Mammary epithelial cell (primary cell): ENCODE measurements around the gene PLD1.

Experiments
- CTCF ChIP-seq, 2 donors: IDR thresholded peaks in 1 of 2; conservative IDR thresholded peaks in 1 of 2; 2 replicates each; pipeline ENCODE4 v1.5.1; 2011 to 2012; ENCODE audit warnings: inconsistent platforms in 2 of 2, low read length in 2 of 2, mild to moderate bottlenecking in 2 of 2, control low read depth in 1 of 2, low read depth in 1 of 2; ENCODE audit not compliant: insufficient read depth in 1 of 2; ENCODE audit errors: extremely low read depth in 1 of 2
- EZH2 ChIP-seq: IDR thresholded peaks from 2 replicates; pipeline ENCODE4 v1.6.1; 2012; ENCODE audit warnings: low read length, inconsistent platforms, borderline replicate concordance

- TF ChIP-seq EZH2: no peak
- TF ChIP-seq CTCF (conservative IDR thresholded peaks at IDR 0.05 in 1 of 2, IDR thresholded peaks at IDR 0.05 in 1 of 2; ENCODE audit: extremely low read depth in 1 of 2, insufficient read depth in 1 of 2, low read depth in 1 of 2, low read length in 2 of 2): peak; percentile 71 to 80
Measured at GRCh38 chr3:171704002-171704401, 106.3 kb downstream of the PLD1 start.
